OCI-LY7 (cell line): Measurements from ENCODE around the gene ZBED4. TPM values are rescaled to one million over a fixed set of nuclear protein-coding genes. Genes with fewer than 3 reads are reported as not detected.

ENCODE experiments used
- BruUV-seq: library from RNA; stranded (reverse); fragments of 400-500 nt; replicated peaks from 2 replicates; lab custom pipeline; 2021; lab: Mats Ljungman, UMichigan
- CTCF ChIA-PET: fragments of 300-600 bp; sonication (Branson Sonifier 250); formaldehyde crosslinking; loops from one replicate; lab custom pipeline; 2022; ENCODE audit warnings: antibody characterized with exemption; ENCODE audit not compliant: unreplicated experiment; lab: Charles Lee
- POLR2A ChIA-PET: fragments of 300-600 bp; sonication (Branson Sonifier 250); formaldehyde crosslinking; loops from one replicate; lab custom pipeline; 2022; ENCODE audit warnings: antibody characterized with exemption; lab: Charles Lee
- DNase-seq: peaks from one replicate; pipeline ENCODE4 v3.0.0-alpha.2; 2015; ENCODE audit warnings: low spot score
- H2AFZ ChIP-seq: fragments of 200-600 bp; sonication (generic), shearing (Covaris generic); 2 replicates; pipeline ENCODE4 v1.6.1; 2014; ENCODE audit warnings: mild to moderate bottlenecking, antibody characterized with exemption, low read length, moderate library complexity
- H3K27ac ChIP-seq: fragments of 200-600 bp; sonication (generic); 2 replicates; pipeline ENCODE4 v1.5.1; 2014; ENCODE audit warnings: mixed run types, low read depth, mild to moderate bottlenecking, moderate library complexity, low read length, inconsistent platforms; ENCODE audit not compliant: poor library complexity, severe bottlenecking
- H3K36me3 ChIP-seq: fragments of 200-600 bp; sonication (generic); 2 replicates; pipeline ENCODE4 v1.6.1; 2014; ENCODE audit warnings: mild to moderate bottlenecking, antibody characterized with exemption, low read length, moderate library complexity, mixed read lengths; ENCODE audit not compliant: insufficient read depth
- H3K4me1 ChIP-seq: fragments of 200-600 bp; sonication (generic); 2 replicates; pipeline ENCODE4 v1.5.1; 2014; ENCODE audit warnings: mild to moderate bottlenecking, low read length; ENCODE audit not compliant: insufficient read depth, poor library complexity, severe bottlenecking
- H3K4me2 ChIP-seq: fragments of 200-600 bp; sonication (generic); 2 replicates; pipeline ENCODE4 v1.6.1; 2014; ENCODE audit warnings: mild to moderate bottlenecking, low read length
- H3K4me3 ChIP-seq: fragments of 200-600 bp; sonication (generic); 2 replicates; pipeline ENCODE4 v1.5.1; 2014; ENCODE audit warnings: mild to moderate bottlenecking, low read depth, low read length; ENCODE audit not compliant: poor library complexity, severe bottlenecking
- H3K79me2 ChIP-seq: fragments of 200-600 bp; sonication (generic); 2 replicates; pipeline ENCODE4 v1.6.1; 2016; ENCODE audit warnings: low read depth, mild to moderate bottlenecking, low read length, moderate library complexity, mixed read lengths; ENCODE audit not compliant: insufficient read depth
- H3K9me2 ChIP-seq: fragments of 200-600 bp; sonication (generic); 2 replicates; pipeline ENCODE4 v1.6.1; 2016; ENCODE audit warnings: mild to moderate bottlenecking, low read length, mixed read lengths; ENCODE audit not compliant: insufficient read depth
- H3K9me3 ChIP-seq: fragments of 200-600 bp; sonication (generic); 2 replicates; pipeline ENCODE4 v1.6.1; 2014; ENCODE audit warnings: mild to moderate bottlenecking, mixed run types, low read length, mixed read lengths
- H4K20me1 ChIP-seq: fragments of 200-600 bp; sonication (generic); 2 replicates; pipeline ENCODE4 v1.6.1; 2014; ENCODE audit warnings: mild to moderate bottlenecking, antibody characterized with exemption, low read length, moderate library complexity, mixed read lengths; ENCODE audit not compliant: insufficient read depth
- CTCF ChIP-seq: fragments of 200-600 bp; sonication (generic); conservative IDR thresholded peaks from 2 replicates; pipeline ENCODE4 v1.5.1; 2014; ENCODE audit warnings: mild to moderate bottlenecking, antibody characterized with exemption, low read length, moderate library complexity, mixed read lengths
- EZH2phosphoT487 ChIP-seq: fragments of 200-600 bp; sonication (generic); IDR thresholded peaks from 2 replicates; pipeline ENCODE4 v1.6.1; 2018; ENCODE audit warnings: low read depth, borderline replicate concordance, mild to moderate bottlenecking, mixed run types, antibody characterized with exemption, low read length, moderate library complexity, mixed read lengths
- intact Hi-C: fragments of 100-400 bp; cut with micrococcal nuclease; formaldehyde crosslinking; loops from one replicate; pipeline ENCODE4 v1.10.0; 2022; ENCODE audit not compliant: unreplicated experiment
- total RNA-seq, 2 experiments: library from RNA; depleted of rRNA in 1 of 2; stranded (reverse); fragments of >200 nt in 1 of 2; shearing (Covaris generic) in 1 of 2; gene quantifications; 2 replicates each; pipeline ENCODE4 v1.2.3, GENCODE V29; 2014 to 2022

The ZBED4 gene
- total RNA-seq, 2 experiments from 2014 or later, result 30.4 to 31.6 TPM

- peaks cover 95% of the 10 kb centered on the region for H3K79me2 ChIP-seq
- TF ChIP-seq CTCF (no peak), EZH2phosphoT487 (no peak)
- H3K4me2 ChIP-seq, result no peak overlapping the region
- CTCF ChIA-PET, result no interaction called here
- BruUV-seq, result no TSS peak
- no peak overlapping the region for H2AFZ ChIP-seq
- H3K4me1 ChIP-seq, result no peaks in the 10 kb centered on the region
- no peak overlapping the region for H3K4me3 ChIP-seq
- H3K9me3 ChIP-seq, result no peaks in the 10 kb centered on the region
- intact Hi-C loops, result no loop called here
- H3K27ac ChIP-seq, result no peak overlapping the region
- POLR2A ChIA-PET, result interaction anchor here (0.7 kb wide), 1 partner anchor 99 kb away, joined by 4 read pairs; no protein-coding TSS in a partner anchor
- H3K9me2 ChIP-seq, result no peaks in the 10 kb centered on the region
- H4K20me1 ChIP-seq, result peaks cover 11% of the 10 kb centered on the region; the same call in 1 of the 2 replicates
- H3K36me3 ChIP-seq, result peaks cover 74% of the 10 kb centered on the region
- DNase-seq, result no peak
These were observed 40.8 kb upstream of the ZBED4 start for GRCh38 chr22:49812838-49813237.

GRCh38 chr22:49814164-49814686 is 39.4 kb upstream of the ZBED4 start:
- intact Hi-C loops, result no loop called here
- POLR2A ChIA-PET, result no interaction called here
- H3K9me3 ChIP-seq, result no peaks in the 10 kb centered on the region

More at GRCh38 chr22:49814164-49814686, 39.4 kb upstream of the ZBED4 start:
- Histone ChIP-seq H3K9me2 (no peaks in the 10 kb centered on the region), H3K4me3 (no peak overlapping the region), H3K27ac (no peak overlapping the region), H3K4me2 (no peak overlapping the region), H2AFZ (no peak overlapping the region), H3K36me3 (peaks cover 77% of the 10 kb centered on the region), H3K79me2 (peaks cover 89% of the 10 kb centered on the region), H4K20me1 (peaks cover 11% of the 10 kb centered on the region; the same call in 1 of the 2 replicates), H3K4me1 (no peaks in the 10 kb centered on the region)
- TF ChIP-seq CTCF (no peak), EZH2phosphoT487 (no peak)
- CTCF ChIA-PET, result no interaction called here
- no peak for DNase-seq
- no TSS peak for BruUV-seq
